NAMALWA (cell line): Measurements from ENCODE around the gene OR52B2.
"Not testable (repeated sequence)": the region's sequence is repeated elsewhere in the genome, so short reads cannot be mapped to it uniquely, and the experiment has no call there.

Experiments used
- DNase-seq: peaks from one replicate; pipeline ENCODE4 v3.0.0-alpha.2; 2015; ENCODE audit warnings: low spot score

Gene OR52B2

DNA sequence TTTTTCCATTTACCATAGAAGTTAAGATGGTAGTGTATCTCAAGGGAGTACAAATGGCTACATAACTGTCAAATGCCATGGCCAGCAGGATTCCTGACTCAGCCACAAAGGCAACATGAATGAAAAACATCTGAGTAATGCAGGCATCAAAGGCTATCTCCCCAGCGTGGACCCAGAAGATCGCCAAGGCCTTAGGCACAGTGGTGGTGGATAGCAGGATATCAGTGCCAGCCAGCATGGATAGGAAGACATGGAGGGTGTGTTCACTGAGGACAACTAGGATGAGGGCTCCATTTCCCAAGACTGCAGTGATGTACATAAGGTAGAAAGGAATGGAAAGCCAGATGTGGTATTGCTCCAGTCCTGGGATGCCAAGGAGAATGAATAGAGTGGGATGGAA, 18.0 kb downstream of the OR52B2 start:
- no peak for DNase-seq

DNA sequence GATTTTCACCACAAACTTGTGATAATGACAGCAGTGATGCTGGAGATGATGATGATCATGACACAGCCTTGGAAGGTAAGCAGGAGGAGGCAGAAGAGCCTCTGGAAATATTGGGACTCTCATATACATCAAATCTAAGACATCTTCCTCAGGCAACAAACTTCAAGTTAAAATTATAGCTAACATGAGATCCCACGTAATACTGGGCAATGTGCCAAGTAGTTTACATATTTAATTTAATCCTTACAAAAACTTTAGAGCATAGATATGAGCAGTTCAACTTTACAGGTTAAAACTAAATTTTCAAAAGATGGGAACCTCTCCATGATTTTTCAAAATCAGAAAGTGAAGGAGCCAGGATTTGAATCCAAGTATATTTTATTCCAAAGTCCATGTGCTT, 19.0 kb downstream of the OR52B2 start:
- no peak for DNase-seq

DNA sequence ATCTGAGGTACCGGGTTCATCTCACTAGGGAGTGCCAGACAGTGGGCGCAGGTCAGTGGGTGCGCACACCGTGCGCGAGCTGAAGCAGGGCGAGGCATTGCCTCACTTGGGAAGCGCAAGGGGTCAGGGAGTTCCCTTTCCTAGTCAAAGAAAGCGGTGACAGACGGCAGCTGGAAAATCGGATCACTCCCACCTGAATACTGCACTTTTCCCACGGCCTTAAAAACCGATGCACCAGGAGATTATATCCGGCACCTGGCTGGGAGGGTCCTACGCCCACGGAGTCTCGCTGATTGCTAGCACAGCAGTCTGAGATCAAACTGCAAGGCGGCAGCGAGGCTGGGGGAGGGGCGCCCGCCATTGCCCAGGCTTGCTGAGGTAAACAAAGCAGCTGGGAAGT, 26.4 kb downstream of the OR52B2 start:
- DNase-seq = not testable (repeated sequence)

DNA sequence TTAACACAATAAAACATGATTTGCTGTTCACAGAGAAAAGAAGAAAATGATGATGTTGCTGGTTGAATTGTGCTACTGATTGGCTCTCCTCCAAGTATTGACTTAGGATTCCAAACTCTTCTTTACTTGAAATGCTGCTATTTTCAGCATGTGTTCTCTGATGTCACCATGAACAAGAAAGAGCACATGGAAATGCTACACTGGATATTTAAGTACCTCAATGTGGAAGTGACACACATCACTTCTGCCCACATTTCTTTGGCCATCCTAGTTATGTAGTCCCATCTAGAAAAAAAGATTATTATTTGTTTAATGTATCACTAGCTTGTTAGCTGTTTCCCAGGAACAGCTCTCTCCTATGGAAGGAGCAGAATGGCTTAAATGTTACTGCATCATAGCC, 27.2 kb downstream of the OR52B2 start:
- no peak for DNase-seq

DNA sequence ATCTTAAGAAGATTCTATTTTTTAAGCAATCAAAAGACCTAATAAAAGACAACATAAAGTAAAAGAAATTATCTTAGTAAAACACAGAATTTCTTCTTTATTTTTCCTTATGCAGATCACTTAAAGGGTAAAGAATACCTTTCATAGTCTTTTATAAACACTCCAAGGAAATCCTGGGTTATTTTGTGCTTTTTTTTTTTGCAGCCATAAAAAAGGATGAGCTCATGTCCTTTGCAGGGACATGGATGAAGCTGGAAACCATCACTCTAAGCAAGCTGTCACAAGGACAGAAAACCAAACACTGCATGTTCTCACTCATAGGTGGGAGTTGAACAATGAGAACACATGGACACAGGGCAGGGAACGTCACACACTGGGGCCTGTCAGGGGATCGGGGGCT, 34.2 kb downstream of the OR52B2 start:
- DNase-seq = not testable (repeated sequence)

DNA sequence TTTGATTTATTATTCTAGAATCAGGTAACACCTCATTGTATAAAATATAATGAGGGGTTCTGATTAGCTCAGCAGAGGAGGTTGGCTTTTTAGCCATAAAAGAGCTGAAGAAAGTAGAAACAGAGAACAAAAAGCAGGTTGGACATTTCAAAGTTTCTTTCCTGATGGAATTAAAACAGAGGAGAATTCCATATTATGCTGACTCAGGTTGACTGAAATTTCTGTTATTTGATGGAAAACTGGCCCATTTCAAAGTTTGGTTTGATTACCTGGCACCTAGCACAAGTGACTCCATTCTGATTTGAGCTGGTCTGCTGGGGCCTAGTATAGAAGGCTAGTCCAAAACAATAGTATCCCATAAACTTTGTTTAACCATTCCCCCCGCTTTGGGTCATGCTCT, 37.7 kb downstream of the OR52B2 start:
- DNase-seq = no peak

DNA sequence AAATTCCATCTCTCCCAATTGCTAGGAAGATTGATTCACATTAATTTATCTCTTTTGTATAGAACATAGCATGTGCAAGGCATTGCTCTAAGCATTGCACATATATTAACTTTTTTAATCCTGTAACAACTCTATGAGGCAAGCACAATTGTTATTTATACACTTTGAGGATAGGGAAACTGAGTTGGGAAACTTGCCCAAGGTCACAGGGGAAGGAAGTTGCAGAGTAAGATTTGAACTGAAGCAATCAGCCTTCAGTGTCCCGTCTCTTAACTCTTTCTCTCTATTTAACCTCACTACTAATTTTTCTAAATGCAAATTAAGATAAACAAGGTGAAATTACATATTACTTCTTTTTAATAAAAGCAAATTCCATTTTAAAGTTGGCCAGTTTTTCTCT, 40.5 kb downstream of the OR52B2 start:
- DNase-seq = no peak

DNA sequence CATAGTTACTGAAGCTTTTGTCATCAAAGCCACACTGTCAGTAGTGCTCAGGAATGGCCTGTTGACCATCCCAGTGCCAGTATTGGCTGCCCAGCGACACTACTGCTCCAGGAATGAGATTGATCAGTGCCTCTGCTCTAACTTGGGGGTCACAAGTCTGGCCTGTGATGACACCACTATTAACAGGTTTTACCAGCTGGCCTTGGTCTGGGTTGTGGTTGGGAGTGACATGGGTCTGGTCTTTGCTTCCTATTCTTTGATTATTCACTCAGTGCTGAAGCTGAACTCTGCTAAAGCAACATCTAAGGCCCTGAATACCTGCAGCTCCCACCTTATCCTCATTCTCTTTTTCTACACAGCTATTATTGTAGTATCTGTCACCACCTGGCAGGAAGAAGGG, 41.1 kb downstream of the OR52B2 start:
- no peak for DNase-seq

DNA sequence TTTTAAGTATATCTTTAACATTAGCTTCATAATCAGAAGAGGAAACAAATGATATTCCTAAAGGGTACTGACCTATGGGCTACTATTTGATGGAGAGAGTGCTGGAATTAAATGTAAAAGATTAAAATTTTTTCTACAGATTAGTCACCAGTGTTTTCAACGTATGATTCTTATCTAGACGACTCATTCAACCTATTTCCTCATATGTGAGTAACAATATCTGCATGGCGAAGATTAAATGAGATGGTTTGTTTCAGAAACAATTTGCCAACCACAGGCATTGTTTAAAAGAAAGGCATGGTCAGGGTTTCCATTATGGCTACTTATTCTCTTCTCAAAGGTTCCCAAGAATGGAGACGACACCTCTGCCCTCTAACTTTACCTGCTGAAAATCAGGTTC, 42.2 kb downstream of the OR52B2 start:
- no peak for DNase-seq

DNA sequence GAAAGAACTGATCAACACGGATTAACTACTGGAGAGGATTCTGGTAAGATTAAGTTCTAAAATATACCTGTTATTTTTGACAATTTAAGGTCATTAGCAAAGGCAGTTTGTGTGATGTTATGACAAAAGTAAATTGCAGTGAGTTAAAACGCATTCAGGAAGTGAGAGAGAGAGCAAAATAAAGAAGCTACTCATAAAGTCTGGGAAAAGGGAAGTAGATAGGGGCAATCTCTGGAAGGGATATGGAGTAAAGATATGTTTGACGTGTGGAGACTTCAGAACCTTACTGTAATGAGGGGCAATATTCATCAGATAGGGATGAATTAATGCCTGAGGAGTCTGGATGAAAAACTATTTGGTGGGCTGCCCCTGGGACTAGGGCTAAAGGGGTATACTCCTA, 45.9 kb downstream of the OR52B2 start:
- no peak for DNase-seq
